BJ (cell line): ENCODE data around the gene ADGRG2. TPM values are rescaled to one million over a fixed set of nuclear protein-coding genes. Genes with fewer than 3 reads are reported as not detected.
A peak's percentile ranks its signal among the peaks of the same experiment; 100 is the strongest.

Experiments used
- CTCF ChIA-PET: fragments of 350-600 bp; formaldehyde crosslinking; extraction: SDS; loops from one replicate; lab custom pipeline; 2021; ENCODE audit warnings: antibody characterized with exemption, inconsistent platforms; lab: Yijun Ruan, JAX
- POLR2A ChIA-PET: fragments of 300-600 bp; sonication (Branson Sonifier 250); formaldehyde crosslinking; extraction: SDS; loops from one replicate; lab custom pipeline; 2021; ENCODE audit warnings: antibody characterized with exemption; lab: Charles Lee
- DNase-seq: peaks from one replicate; pipeline ENCODE4 v3.0.0-alpha.2; 2011; ENCODE audit warnings: low read depth
- H3K27me3 ChIP-seq: 2 replicates; pipeline ENCODE4 v1.6.0; 2011; ENCODE audit warnings: low read length; ENCODE audit not compliant: control insufficient read depth, insufficient read depth
- H3K36me3 ChIP-seq: 2 replicates; pipeline ENCODE4 v1.5.1; 2011; ENCODE audit warnings: low read length; ENCODE audit not compliant: control insufficient read depth, insufficient read depth
- H3K4me3 ChIP-seq: 2 replicates; pipeline ENCODE4 v1.5.1; 2011; ENCODE audit warnings: low read depth, mild to moderate bottlenecking, control low read depth, low read length
- CTCF ChIP-seq: IDR thresholded peaks from 2 replicates; pipeline ENCODE4 v1.5.1; 2011; ENCODE audit warnings: low read depth, mild to moderate bottlenecking, control low read depth, inconsistent platforms, low read length, moderate library complexity; ENCODE audit not compliant: insufficient read depth
- polyA plus RNA-seq: library from polyadenylated mRNA; depleted of rRNA; stranded (reverse); fragments of >200 nt; gene quantifications from 2 replicates; pipeline ENCODE4 v1.2.3, GENCODE V29; 2011

ADGRG2 gene
- polyA plus RNA-seq, 1 experiment: 0.05 TPM

- no peaks in the 10 kb centered on the region for H3K36me3 ChIP-seq
- TF ChIP-seq CTCF: no peak
- ChIA-PET CTCF (no interaction called here), POLR2A (no interaction called here)
- no peak for DNase-seq
- H3K27me3 ChIP-seq: no peaks in the 10 kb centered on the region
- H3K4me3 ChIP-seq: no peak overlapping the region
Observed at GRCh38 chrX:19059067-19059466, 63.2 kb downstream of the ADGRG2 start.

GRCh38 chrX:19057856-19058255 lies 64.4 kb downstream of the ADGRG2 start:
- ChIA-PET CTCF (no interaction called here), POLR2A (no interaction called here)
- H3K36me3 ChIP-seq: no peaks in the 10 kb centered on the region
- H3K27me3 ChIP-seq: no peaks in the 10 kb centered on the region
- H3K4me3 ChIP-seq: no peak overlapping the region
- no peak for DNase-seq
- no peak for TF ChIP-seq CTCF

- TF ChIP-seq CTCF: no peak
- CTCF ChIA-PET: no interaction called here
Observed at GRCh38 chrX:19049110-19049509, 73.2 kb downstream of the ADGRG2 start.

GRCh38 chrX:19046343-19047215 lies 75.7 kb downstream of the ADGRG2 start:
- H3K27me3 ChIP-seq: no peaks in the 10 kb centered on the region
- DNase-seq: no peak
- ChIA-PET POLR2A (no interaction called here), CTCF (no interaction called here)
- no peak overlapping the region for H3K4me3 ChIP-seq
- TF ChIP-seq CTCF: no peak
- H3K36me3 ChIP-seq: no peaks in the 10 kb centered on the region

More at GRCh38 chrX:19049110-19049509, 73.2 kb downstream of the ADGRG2 start:
- Histone ChIP-seq H3K27me3 (no peaks in the 10 kb centered on the region), H3K36me3 (no peaks in the 10 kb centered on the region), H3K4me3 (no peak overlapping the region)
- POLR2A ChIA-PET: no interaction called here
- DNase-seq: no peak

GRCh38 chrX:19040373-19040772 lies 81.9 kb downstream of the ADGRG2 start:
- TF ChIP-seq CTCF: peak; percentile 8; the same call in 1 of the 2 replicates
- no peaks in the 10 kb centered on the region for H3K36me3 ChIP-seq
- DNase-seq: no peak
- ChIA-PET CTCF (interaction anchor here (0.6 to 2.1 kb wide), 5 partner anchors 11 to 293 kb away, joined by 3 to 7 read pairs (median 4); no protein-coding TSS in a partner anchor), POLR2A (interaction anchor here (0.7 kb wide), 1 partner anchor 56 kb away, joined by 3 read pairs; no protein-coding TSS in a partner anchor)
- no peak overlapping the region for H3K4me3 ChIP-seq
- H3K27me3 ChIP-seq: no peaks in the 10 kb centered on the region
